Measurements from ENCODE around the gene OR6T1.

The OR6T1 gene

GRCh38 chr11:123899792-123900191 lies 43.8 kb downstream of the OR6T1 start:
- no peaks in the 10 kb centered on the region for H3K9me3 ChIP-seq (ENCODE audit: control insufficient read depth, insufficient read depth, low read length)
- H3K36me3 ChIP-seq (ENCODE audit: insufficient read depth, low read length), result no peaks in the 10 kb centered on the region

More at GRCh38 chr11:123899792-123900191, 43.8 kb downstream of the OR6T1 start:
- peaks cover 3% of the 10 kb centered on the region; the same call in 1 of the 2 replicates for H3K4me1 ChIP-seq (ENCODE audit: insufficient read depth, low read length)
- no peak overlapping the region for H3K9ac ChIP-seq (ENCODE audit: low read depth, low read length)
